Prostate gland (tissue), 2 donors: ENCODE data around the gene CCDC27.

Experiments used
- CTCF ChIP-seq, 4 experiments: fragments of 200-600 bp in 2 of 4; fragments of 450-650 bp in 2 of 4; sonication (generic) in 2 of 4; IDR thresholded peaks; 1 replicate in 3 of 4; 2 replicates in 1 of 4; pipeline ENCODE4 v1.5.1; 2016 to 2019; ENCODE audit warnings: antibody characterized with exemption in 4 of 4, mild to moderate bottlenecking in 2 of 4, moderate library complexity in 2 of 4
- POLR2A ChIP-seq: fragments of 450-650 bp; IDR thresholded peaks from one replicate; pipeline ENCODE4 v1.6.1; 2016; ENCODE audit warnings: antibody characterized with exemption, mild to moderate bottlenecking
- POLR2AphosphoS5 ChIP-seq: sonication (generic); formaldehyde crosslinking; IDR thresholded peaks from one replicate; pipeline ENCODE4 v1.6.1; 2017; ENCODE audit warnings: antibody characterized with exemption

- no peak for TF ChIP-seq CTCF (IDR thresholded peaks at IDR 0.05)
- no peak for TF ChIP-seq POLR2A
- TF ChIP-seq POLR2AphosphoS5: no peak
Measured at GRCh38 chr1:3805038-3805437, 52.8 kb downstream of the CCDC27 start.
